H9 (cell line): Measurements from ENCODE around the gene PTBP3. TPM values are rescaled to one million over a fixed set of nuclear protein-coding genes. Genes with fewer than 3 reads are reported as not detected.

ENCODE experiments used
- DNase-seq: peaks from one replicate; pipeline ENCODE4 v3.0.0-alpha.2; 2017
- H2AFZ ChIP-seq: one replicate; pipeline ENCODE4 v1.6.1; 2013; ENCODE audit warnings: mild to moderate bottlenecking, low read length, control low read depth, moderate library complexity
- H2AK5ac ChIP-seq: 2 replicates; pipeline ENCODE4 v1.6.1; 2013; ENCODE audit warnings: low read length, control low read depth, mixed read lengths; ENCODE audit not compliant: insufficient read length
- H2BK120ac ChIP-seq: one replicate; pipeline ENCODE4 v1.6.1; 2013; ENCODE audit warnings: low read depth, mild to moderate bottlenecking, low read length, control low read depth, inconsistent platforms; ENCODE audit not compliant: poor library complexity, severe bottlenecking
- H2BK12ac ChIP-seq: 2 replicates; pipeline ENCODE4 v1.6.1; 2013; ENCODE audit warnings: low read length, control low read depth, mixed read lengths, low read depth; ENCODE audit not compliant: insufficient read length
- H2BK15ac ChIP-seq: 2 replicates; pipeline ENCODE4 v1.6.1; 2013; ENCODE audit warnings: low read depth, low read length, control low read depth
- H2BK20ac ChIP-seq: one replicate; pipeline ENCODE4 v1.6.1; 2013; ENCODE audit warnings: low read depth, mild to moderate bottlenecking, low read length, control low read depth, inconsistent platforms; ENCODE audit not compliant: poor library complexity, severe bottlenecking
- H2BK5ac ChIP-seq: 2 replicates; pipeline ENCODE4 v1.6.1; 2013; ENCODE audit warnings: low read length, control low read depth, mixed read lengths; ENCODE audit not compliant: insufficient read length
- H3K14ac ChIP-seq: 2 replicates; pipeline ENCODE4 v1.6.1; 2013; ENCODE audit warnings: low read length, control low read depth; ENCODE audit not compliant: insufficient read depth
- H3K18ac ChIP-seq: 2 replicates; pipeline ENCODE4 v1.6.1; 2013; ENCODE audit warnings: low read depth, mild to moderate bottlenecking, mixed read lengths, low read length, control low read depth; ENCODE audit not compliant: insufficient read length
- H3K23ac ChIP-seq: 2 replicates; pipeline ENCODE4 v1.6.1; 2013; ENCODE audit warnings: low read length, control low read depth, mixed read lengths, low read depth; ENCODE audit not compliant: insufficient read length
- H3K23me2 ChIP-seq: 2 replicates; pipeline ENCODE4 v1.6.1; 2013; ENCODE audit warnings: low read depth, mild to moderate bottlenecking, mixed read lengths, low read length, control low read depth; ENCODE audit not compliant: insufficient read length, poor library complexity, severe bottlenecking
- H3K27ac ChIP-seq: 2 replicates; pipeline ENCODE4 v1.5.1; 2013; ENCODE audit warnings: low read length, control low read depth, mixed read lengths, low read depth; ENCODE audit not compliant: insufficient read length
- H3K27me3 ChIP-seq: 2 replicates; pipeline ENCODE4 v1.6.1; 2013; ENCODE audit warnings: low read length, control low read depth, inconsistent platforms; ENCODE audit not compliant: insufficient read depth
- H3K4ac ChIP-seq: 2 replicates; pipeline ENCODE4 v1.6.1; 2013; ENCODE audit warnings: low read depth, mild to moderate bottlenecking, control low read depth, inconsistent platforms, low read length, moderate library complexity
- H3K4me1 ChIP-seq: 2 replicates; pipeline ENCODE4 v1.6.1; 2013; ENCODE audit warnings: low read length, control low read depth, inconsistent platforms; ENCODE audit not compliant: insufficient read depth
- H3K4me2 ChIP-seq: 2 replicates; pipeline ENCODE4 v1.6.1; 2013; ENCODE audit warnings: low read length, control low read depth, mixed read lengths; ENCODE audit not compliant: insufficient read length, insufficient read depth
- H3K56ac ChIP-seq: 2 replicates; pipeline ENCODE4 v1.6.1; 2013; ENCODE audit warnings: low read depth, mild to moderate bottlenecking, mixed read lengths, low read length, control low read depth; ENCODE audit not compliant: insufficient read length
- H3K79me1 ChIP-seq: 2 replicates; pipeline ENCODE4 v1.6.1; 2013; ENCODE audit warnings: low read depth, mild to moderate bottlenecking, moderate library complexity, low read length, control low read depth, inconsistent platforms; ENCODE audit not compliant: insufficient read depth, poor library complexity, severe bottlenecking
- H3K79me2 ChIP-seq: 2 replicates; pipeline ENCODE4 v1.6.1; 2013; ENCODE audit warnings: low read length, control low read depth, inconsistent platforms; ENCODE audit not compliant: insufficient read depth
- H3K9ac ChIP-seq: 2 replicates; pipeline ENCODE4 v1.6.1; 2013; ENCODE audit warnings: low read length, control low read depth, mixed read lengths; ENCODE audit not compliant: insufficient read length; ENCODE audit errors: extremely low read depth
- H3K9me3 ChIP-seq: one replicate; pipeline ENCODE4 v1.6.1; 2013; ENCODE audit warnings: low read depth, low read length, inconsistent platforms; ENCODE audit not compliant: control insufficient read depth
- H3T11ph ChIP-seq: one replicate; pipeline ENCODE4 v1.6.1; 2013; ENCODE audit warnings: mild to moderate bottlenecking, low read length, control low read depth, inconsistent platforms
- H4K20me1 ChIP-seq: one replicate; pipeline ENCODE4 v1.6.1; 2013; ENCODE audit not compliant: control insufficient read depth, insufficient read length, insufficient read depth
- H4K5ac ChIP-seq: 2 replicates; pipeline ENCODE4 v1.6.1; 2013; ENCODE audit warnings: low read depth, mild to moderate bottlenecking, mixed read lengths, low read length, control low read depth; ENCODE audit not compliant: insufficient read length
- H4K8ac ChIP-seq: replicated peaks from 2 replicates; pipeline ENCODE4 v1.6.1; 2013; ENCODE audit warnings: low read length, control low read depth, mixed read lengths, low read depth; ENCODE audit not compliant: insufficient read length
- H4K91ac ChIP-seq: 2 replicates; pipeline ENCODE4 v1.6.1; 2013; ENCODE audit warnings: low read depth, mild to moderate bottlenecking, moderate library complexity, mixed read lengths, low read length, control low read depth; ENCODE audit not compliant: insufficient read length
- H3K27ac Mint-ChIP-seq, 3 experiments: 2 replicates in 2 of 3; 3 replicates in 1 of 3; pipeline ENCODE4 v1.8.0; 2020 to 2021; ENCODE audit warnings: mixed read lengths in 3 of 3, mild to moderate bottlenecking in 1 of 3, moderate library complexity in 1 of 3
- H3K27me3 Mint-ChIP-seq: 2 replicates; pipeline ENCODE4 v1.8.0; 2021; ENCODE audit warnings: low read depth, mild to moderate bottlenecking, moderate library complexity, mixed read lengths
- H3K36me3 Mint-ChIP-seq, 3 experiments: 2 replicates in 2 of 3; 3 replicates in 1 of 3; pipeline ENCODE4 v1.8.0; 2020 to 2021; ENCODE audit warnings: low read depth in 3 of 3, mixed read lengths in 3 of 3; ENCODE audit not compliant: insufficient read depth in 1 of 3
- H3K4me1 Mint-ChIP-seq, 2 experiments: 2 replicates each; pipeline ENCODE4 v1.8.0; 2020; ENCODE audit warnings: mixed read lengths in 2 of 2
- H3K4me3 Mint-ChIP-seq, 2 experiments: 2 replicates in 1 of 2; 3 replicates in 1 of 2; pipeline ENCODE4 v1.8.0; 2020 to 2021; ENCODE audit warnings: mild to moderate bottlenecking in 2 of 2, mixed read lengths in 2 of 2, moderate library complexity in 1 of 2
- H3K9me3 Mint-ChIP-seq, 2 experiments: 2 replicates in 1 of 2; 3 replicates in 1 of 2; pipeline ENCODE4 v1.8.0; 2020; ENCODE audit warnings: mild to moderate bottlenecking in 2 of 2, mixed read lengths in 2 of 2, moderate library complexity in 1 of 2
- WGBS: extraction: QIAGEN DNeasy Blood & Tissue Kit; methylation state at CpG from one replicate; pipeline ENCODE4 v1.1.7; 2013; ENCODE audit warnings: missing lambda C conversion rate, low lambda C conversion rate, mixed read lengths; ENCODE audit not compliant: insufficient read length; ENCODE audit errors: extremely low coverage; 5-methylcytosine and 5-hydroxymethylcytosine counted together
- total RNA-seq: library from RNA; stranded (reverse); gene quantifications from 2 replicates; pipeline ENCODE4 v1.2.1, GENCODE V29; 2021
- TF ChIP-seq, protein P1 (sequence below): fragments of 200-600 bp; sonication (generic); conservative IDR thresholded peaks from 3 replicates; pipeline ENCODE4 v1.8.0; 2021; ENCODE audit warnings: antibody characterized with exemption, mild to moderate bottlenecking

Gene PTBP3
- total RNA-seq, 1 experiment from 2014 or later: 89.5 TPM

DNA sequence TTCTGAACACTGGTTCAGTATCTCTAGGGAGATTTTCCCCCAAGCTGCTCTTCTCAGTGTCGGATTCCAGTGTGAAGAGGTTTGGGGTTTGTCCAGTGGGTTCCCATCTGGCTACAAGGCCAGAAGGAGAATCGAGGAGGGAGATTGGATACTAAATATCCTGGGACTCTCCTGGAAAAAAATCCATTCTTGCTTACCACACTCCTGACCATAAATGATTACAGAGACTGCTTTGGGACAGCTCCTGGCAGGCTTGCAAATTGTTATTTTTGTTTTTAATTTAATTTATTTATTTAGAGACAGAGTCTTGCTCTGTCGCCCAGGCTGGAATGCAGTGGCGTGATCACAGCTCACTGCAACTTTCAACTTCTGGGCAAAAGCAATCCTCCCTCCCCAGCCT is 153.6 kb downstream of the PTBP3 start:
- peaks cover 7% of the 10 kb centered on the region for H3K23me2 ChIP-seq
- no peak overlapping the region for H3K27ac ChIP-seq
- Mint-ChIP-seq H3K4me1 (peaks cover 21 to 23% of the 10 kb centered on the region in 2 experiments), H3K27ac (no peak overlapping the region), H3K36me3 (peaks cover 0 to 6% (median 0%) of the 10 kb centered on the region in 3 experiments; a peak in 1 of 7 replicates), H3K9me3 (peaks cover 0 to 4% of the 10 kb centered on the region in 2 experiments; a peak in 2 of 5 replicates), H3K4me3 (no peak overlapping the region), H3K27me3 (peaks cover 28% of the 10 kb centered on the region)
- H3K56ac ChIP-seq: no peak overlapping the region
- TF ChIP-seq, protein P1, sequence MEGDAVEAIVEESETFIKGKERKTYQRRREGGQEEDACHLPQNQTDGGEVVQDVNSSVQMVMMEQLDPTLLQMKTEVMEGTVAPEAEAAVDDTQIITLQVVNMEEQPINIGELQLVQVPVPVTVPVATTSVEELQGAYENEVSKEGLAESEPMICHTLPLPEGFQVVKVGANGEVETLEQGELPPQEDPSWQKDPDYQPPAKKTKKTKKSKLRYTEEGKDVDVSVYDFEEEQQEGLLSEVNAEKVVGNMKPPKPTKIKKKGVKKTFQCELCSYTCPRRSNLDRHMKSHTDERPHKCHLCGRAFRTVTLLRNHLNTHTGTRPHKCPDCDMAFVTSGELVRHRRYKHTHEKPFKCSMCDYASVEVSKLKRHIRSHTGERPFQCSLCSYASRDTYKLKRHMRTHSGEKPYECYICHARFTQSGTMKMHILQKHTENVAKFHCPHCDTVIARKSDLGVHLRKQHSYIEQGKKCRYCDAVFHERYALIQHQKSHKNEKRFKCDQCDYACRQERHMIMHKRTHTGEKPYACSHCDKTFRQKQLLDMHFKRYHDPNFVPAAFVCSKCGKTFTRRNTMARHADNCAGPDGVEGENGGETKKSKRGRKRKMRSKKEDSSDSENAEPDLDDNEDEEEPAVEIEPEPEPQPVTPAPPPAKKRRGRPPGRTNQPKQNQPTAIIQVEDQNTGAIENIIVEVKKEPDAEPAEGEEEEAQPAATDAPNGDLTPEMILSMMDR: no peak
- H4K91ac ChIP-seq: no peak overlapping the region
- no peak overlapping the region for H2AFZ ChIP-seq
- no peak overlapping the region for H2AK5ac ChIP-seq
- no peak overlapping the region for H2BK12ac ChIP-seq
- H2BK20ac ChIP-seq: no peak overlapping the region
- no peaks in the 10 kb centered on the region for H3K79me2 ChIP-seq
- no peak overlapping the region for H3K4ac ChIP-seq
- WGBS: no CpG with 5 or more reads among the region's 4 CpGs
- no peaks in the 10 kb centered on the region for H4K20me1 ChIP-seq
- no peak for DNase-seq
- no peaks in the 10 kb centered on the region for H3K9me3 ChIP-seq
- no peak overlapping the region for H2BK120ac ChIP-seq
- H3K4me2 ChIP-seq: no peak overlapping the region
- H3K27me3 ChIP-seq: no peaks in the 10 kb centered on the region; the same call in 1 of the 2 replicates
- H3K23ac ChIP-seq: no peak overlapping the region
- peaks cover 6% of the 10 kb centered on the region; the same call in 1 of the 2 replicates for H3K4me1 ChIP-seq
- no peak overlapping the region for H3T11ph ChIP-seq
- no peaks in the 10 kb centered on the region for H3K79me1 ChIP-seq
- no peak overlapping the region for H2BK15ac ChIP-seq
- no peak overlapping the region for H3K14ac ChIP-seq
- H4K5ac ChIP-seq: no peak overlapping the region
- H2BK5ac ChIP-seq: no peak overlapping the region
- H3K18ac ChIP-seq: no peak overlapping the region
- no peak overlapping the region for H3K9ac ChIP-seq
- H4K8ac ChIP-seq: no peak overlapping the region
